ENCODE data around the gene FAM185A.

Gene FAM185A

GRCh38 chr7:102849079-102849478, 100.3 kb downstream of the FAM185A start:
- TF ChIP-seq ZSCAN18 (tag by site-specific recombination; IDR thresholded peaks at IDR 0.05), result no peak
- TF ChIP-seq ZNF394 (tag by site-specific recombination; IDR thresholded peaks at IDR 0.05; ENCODE audit: borderline replicate concordance), result no peak
- no peak for TF ChIP-seq ZNF701 (tag by site-specific recombination; IDR thresholded peaks at IDR 0.05)
- no peak for TF ChIP-seq KLF17 (tag by site-specific recombination; IDR thresholded peaks at IDR 0.05)
- Histone ChIP-seq H3K4me3 (ENCODE audit: low read depth, low read length) (no peak overlapping the region), H3K9me3 (ENCODE audit: control insufficient read depth, insufficient read depth, low read depth, low read length) (no peaks in the 10 kb centered on the region), H3K36me3 (ENCODE audit: control insufficient read depth in 2 of 2, insufficient read depth in 1 of 2, low read length in 2 of 2) (no peaks in the 10 kb centered on the region), H3K27ac (ENCODE audit: extremely low read depth, low read depth, low read length) (no peak overlapping the region), H3K4me1 (ENCODE audit: control insufficient read depth, insufficient read depth, low read length) (no peaks in the 10 kb centered on the region)
- CTCF ChIA-PET, result no interaction called here
- POLR2A ChIA-PET, result interaction anchor here (0.6 kb wide), 1 partner anchor 22 kb away, joined by 3 read pairs; no protein-coding TSS in a partner anchor

- Histone ChIP-seq H3K4me1 (ENCODE audit: control insufficient read depth, insufficient read depth, low read length) (no peaks in the 10 kb centered on the region), H3K27ac (ENCODE audit: extremely low read depth, low read depth, low read length) (no peak overlapping the region), H3K36me3 (ENCODE audit: control insufficient read depth in 2 of 2, insufficient read depth in 1 of 2, low read length in 2 of 2) (no peaks in the 10 kb centered on the region), H3K9me3 (ENCODE audit: control insufficient read depth, insufficient read depth, low read depth, low read length) (no peaks in the 10 kb centered on the region), H3K4me3 (ENCODE audit: low read depth, low read length) (no peak overlapping the region)
- POLR2A ChIA-PET, result interaction anchor here (0.6 kb wide), 1 partner anchor 22 kb away, joined by 3 read pairs; no protein-coding TSS in a partner anchor
- TF ChIP-seq ZNF24 (tag by site-specific recombination; IDR thresholded peaks at IDR 0.05) (no peak), KLF16 (tag by site-specific recombination; IDR thresholded peaks at IDR 0.05) (no peak), CTCF (tag by site-specific recombination; IDR thresholded peaks at IDR 0.05) (no peak), ZBTB48 (tag by site-specific recombination; IDR thresholded peaks at IDR 0.05) (no peak), ZNF26 (tag by site-specific recombination; IDR thresholded peaks at IDR 0.05) (no peak), IKZF3 (tag by site-specific recombination; IDR thresholded peaks at IDR 0.05) (no peak), ZNF560 (tag by site-specific recombination; IDR thresholded peaks at IDR 0.05; ENCODE audit: borderline replicate concordance) (no peak), ZNF521 (tag by site-specific recombination; IDR thresholded peaks at IDR 0.05) (no peak), ZNF274 (IDR thresholded peaks at IDR 0.05; ENCODE audit: low read length) (no peak), ZNF274 (tag by site-specific recombination; IDR thresholded peaks at IDR 0.05; ENCODE audit: borderline replicate concordance) (no peak), BCL11B (tag by site-specific recombination; IDR thresholded peaks at IDR 0.05; ENCODE audit: low read depth) (no peak), ZNF214 (tag by site-specific recombination; IDR thresholded peaks at IDR 0.05; ENCODE audit: borderline replicate concordance) (no peak), ZNF184 (tag by site-specific recombination; IDR thresholded peaks at IDR 0.05) (no peak), ZNF791 (tag by site-specific recombination; IDR thresholded peaks at IDR 0.05) (no peak), ZNF133 (tag by site-specific recombination; IDR thresholded peaks at IDR 0.05) (no peak), ZNF555 (tag by site-specific recombination; conservative IDR thresholded peaks at IDR 0.05) (no peak)
- CTCF ChIA-PET, result no interaction called here
These were observed 100.7 kb downstream of the FAM185A start for GRCh38 chr7:102849538-102849937.
